ENCODE results near the gene SLIT3. TPM values are rescaled to one million over a fixed set of nuclear protein-coding genes. Genes with fewer than 3 reads are reported as not detected.

Gene SLIT3
- total and polyA plus RNA-seq, 4 experiments from 2014 or later: not detected

DNA sequence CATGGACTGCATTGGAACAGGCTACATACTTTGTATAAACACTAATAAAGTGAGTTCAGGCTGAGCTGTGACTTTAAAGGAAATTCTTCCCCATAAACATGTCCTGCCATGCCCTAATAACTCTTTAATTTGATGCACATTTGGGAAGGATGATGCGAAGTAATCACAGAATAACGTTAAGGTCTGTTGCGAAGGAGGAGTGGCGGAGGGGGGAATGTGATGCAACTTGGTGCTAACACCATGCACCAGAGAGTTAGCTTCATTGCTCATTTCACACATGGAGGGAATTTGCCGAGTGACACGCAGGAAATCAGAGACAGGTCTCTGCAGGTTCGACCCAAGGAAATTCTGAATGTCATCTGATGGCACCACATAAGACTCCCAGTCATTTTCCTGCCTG is 32.9 kb downstream of the SLIT3 start:
- DNase-seq: no peak
- Mint-ChIP-seq H3K4me1 (no peaks in the 10 kb centered on the region), H3K9me3 (peaks cover 0 to 1% (median 0%) of the 10 kb centered on the region in 8 donors), H3K27ac (no peak overlapping the region), H3K36me3 (no peaks in the 10 kb centered on the region), H3K27me3 (peaks cover 1 to 3% of the 10 kb centered on the region in 2 donors), H3K4me3 (no peak overlapping the region)
- Histone ChIP-seq H3K27ac (ENCODE audit: low read depth, low read length) (no peak overlapping the region), H3K9me3 (ENCODE audit: control insufficient read depth in 1 of 2, low read length in 2 of 2) (no peaks in the 10 kb centered on the region), H3K27me3 (ENCODE audit: insufficient read depth, low read length) (no peaks in the 10 kb centered on the region), H3K36me3 (ENCODE audit: insufficient read depth, low read length) (no peaks in the 10 kb centered on the region), H3K4me3 (ENCODE audit: low read length in 2 of 2) (no peak overlapping the region), H3K4me1 (ENCODE audit: insufficient read depth, low read length) (no peaks in the 10 kb centered on the region)
- ChIA-PET CTCF (ENCODE audit: partially characterized antibody) (no interaction called here), POLR2A (ENCODE audit: partially characterized antibody) (no interaction called here)
- intact Hi-C loops (cut with micrococcal nuclease): no loop called here

DNA sequence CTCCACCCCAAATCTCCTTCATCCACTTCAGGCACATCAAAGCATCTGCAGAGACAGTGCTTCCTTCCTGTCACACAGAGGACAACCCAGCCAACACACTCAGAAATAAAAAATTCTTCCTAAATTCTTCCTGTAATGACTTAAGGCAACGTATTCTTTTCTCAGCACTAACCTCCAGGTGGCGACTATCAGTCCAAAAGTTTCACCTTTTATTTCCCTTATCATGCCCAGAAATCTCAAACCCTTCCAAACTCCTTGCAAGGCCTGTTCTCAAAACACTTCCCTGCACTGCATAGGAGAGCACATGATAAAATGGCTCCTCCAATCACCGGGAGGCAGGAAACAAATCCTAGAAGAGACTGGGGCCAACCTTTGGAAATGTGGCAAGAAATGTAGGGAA is 35.1 kb downstream of the SLIT3 start:
- Histone ChIP-seq H3K4me1 (ENCODE audit: insufficient read depth, low read length) (no peaks in the 10 kb centered on the region), H3K9me3 (ENCODE audit: control insufficient read depth in 1 of 2, low read length in 2 of 2) (no peaks in the 10 kb centered on the region), H3K4me3 (ENCODE audit: low read length in 2 of 2) (no peak overlapping the region), H3K36me3 (ENCODE audit: insufficient read depth, low read length) (no peaks in the 10 kb centered on the region), H3K27ac (ENCODE audit: low read depth, low read length) (no peak overlapping the region), H3K27me3 (ENCODE audit: insufficient read depth, low read length) (no peaks in the 10 kb centered on the region)
- Mint-ChIP-seq H3K27me3 (peaks cover 3 to 6% of the 10 kb centered on the region in 2 donors), H3K36me3 (no peaks in the 10 kb centered on the region), H3K4me1 (no peaks in the 10 kb centered on the region), H3K9me3 (peaks cover 0 to 2% (median 0%) of the 10 kb centered on the region in 8 donors), H3K4me3 (no peak overlapping the region), H3K27ac (no peak overlapping the region)
- ChIA-PET POLR2A (ENCODE audit: partially characterized antibody) (interaction anchor here (0.6 kb wide), 1 partner anchor 413 kb away, joined by 3 read pairs; no protein-coding TSS in a partner anchor), CTCF (ENCODE audit: partially characterized antibody) (no interaction called here)
- intact Hi-C loops (cut with micrococcal nuclease): no loop called here
- DNase-seq: no peak

DNA sequence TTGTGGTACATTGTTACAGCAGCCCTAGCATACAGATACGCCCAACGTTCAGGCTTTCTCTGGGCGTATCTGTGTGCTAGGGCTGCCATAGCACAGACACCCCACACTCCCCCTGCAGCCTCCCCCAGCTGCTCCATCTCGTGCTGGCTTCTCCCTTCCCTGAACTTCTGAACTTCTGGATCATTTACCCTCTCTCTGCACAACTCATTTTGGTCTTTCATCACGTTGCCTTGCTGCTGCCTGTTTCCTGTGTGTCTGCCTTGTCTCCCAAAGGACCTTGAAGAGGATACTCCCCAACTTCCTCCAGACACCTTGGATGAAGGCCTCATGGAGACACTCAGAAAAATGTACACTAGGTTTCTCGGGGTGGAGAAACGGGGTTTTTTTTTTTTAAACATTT is 37.3 kb downstream of the SLIT3 start:
- Mint-ChIP-seq H3K9me3 (peaks cover 0 to 2% (median 0%) of the 10 kb centered on the region in 8 donors), H3K36me3 (no peaks in the 10 kb centered on the region), H3K27me3 (peaks cover 1 to 6% of the 10 kb centered on the region in 2 donors), H3K27ac (no peak overlapping the region), H3K4me3 (no peak overlapping the region), H3K4me1 (no peaks in the 10 kb centered on the region)
- DNase-seq: no peak
- Histone ChIP-seq H3K27me3 (ENCODE audit: insufficient read depth, low read length) (no peaks in the 10 kb centered on the region), H3K4me1 (ENCODE audit: insufficient read depth, low read length) (no peaks in the 10 kb centered on the region), H3K4me3 (ENCODE audit: low read length in 2 of 2) (no peak overlapping the region), H3K36me3 (ENCODE audit: insufficient read depth, low read length) (no peaks in the 10 kb centered on the region), H3K27ac (ENCODE audit: low read depth, low read length) (no peak overlapping the region), H3K9me3 (ENCODE audit: control insufficient read depth in 1 of 2, low read length in 2 of 2) (no peaks in the 10 kb centered on the region)
- ChIA-PET CTCF (ENCODE audit: partially characterized antibody) (no interaction called here), POLR2A (ENCODE audit: partially characterized antibody) (no interaction called here)
- intact Hi-C loops (cut with micrococcal nuclease): no loop called here

GRCh38 chr5:169260896-169261569 is 39.9 kb downstream of the SLIT3 start:
- Mint-ChIP-seq H3K36me3 (no peaks in the 10 kb centered on the region), H3K9me3 (peaks cover 0 to 2% (median 0%) of the 10 kb centered on the region in 8 donors), H3K4me3 (no peak overlapping the region), H3K4me1 (no peaks in the 10 kb centered on the region), H3K27me3 (peaks cover 1 to 6% of the 10 kb centered on the region in 2 donors), H3K27ac (no peak overlapping the region)
- intact Hi-C loops (cut with micrococcal nuclease): no loop called here
- no peaks in the 10 kb centered on the region for H3K9me3 ChIP-seq (ENCODE audit: control insufficient read depth in 1 of 2, low read length in 2 of 2)
- ChIA-PET POLR2A (ENCODE audit: partially characterized antibody) (no interaction called here), CTCF (ENCODE audit: partially characterized antibody) (no interaction called here)
- no peak overlapping the region for H3K4me3 ChIP-seq (ENCODE audit: low read length in 2 of 2)
- no peaks in the 10 kb centered on the region for H3K27me3 ChIP-seq (ENCODE audit: insufficient read depth, low read length)
- H3K36me3 ChIP-seq (ENCODE audit: insufficient read depth, low read length): no peaks in the 10 kb centered on the region
- H3K27ac ChIP-seq (ENCODE audit: low read depth, low read length): no peak overlapping the region
- no peak for DNase-seq
- no peaks in the 10 kb centered on the region for H3K4me1 ChIP-seq (ENCODE audit: insufficient read depth, low read length)

GRCh38 chr5:169258372-169259000 is 42.5 kb downstream of the SLIT3 start:
- no peaks in the 10 kb centered on the region for H3K36me3 Mint-ChIP-seq
- no peaks in the 10 kb centered on the region for H3K4me1 ChIP-seq (ENCODE audit: insufficient read depth, low read length)
- intact Hi-C loops (cut with micrococcal nuclease): no loop called here

DNA sequence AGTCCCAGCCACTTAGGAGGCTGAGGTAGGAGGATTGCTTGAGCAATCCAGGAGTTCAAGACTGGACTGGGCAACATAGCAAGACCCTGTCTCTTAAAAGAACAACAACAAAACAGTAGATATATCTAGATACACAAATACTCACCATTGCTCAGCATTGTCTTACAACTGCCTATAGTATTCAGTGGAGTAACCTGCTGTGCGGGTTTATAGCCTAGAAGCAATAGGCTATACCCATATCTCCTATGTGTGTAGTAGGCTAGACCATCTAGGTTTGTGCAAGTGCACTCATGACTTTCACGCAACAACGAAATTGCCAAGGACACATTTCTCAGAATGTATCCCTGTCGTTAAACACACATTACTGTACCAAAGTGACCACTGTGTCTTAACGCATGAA is 44.7 kb downstream of the SLIT3 start:
- H3K27ac ChIP-seq (ENCODE audit: low read depth, low read length): no peak overlapping the region
- H3K9me3 ChIP-seq (ENCODE audit: control insufficient read depth in 1 of 2, low read length in 2 of 2): no peaks in the 10 kb centered on the region
- Mint-ChIP-seq H3K4me3 (no peak overlapping the region), H3K4me1 (no peaks in the 10 kb centered on the region), H3K9me3 (peaks cover 0 to 2% (median 0%) of the 10 kb centered on the region in 8 donors), H3K27me3 (no peaks in the 10 kb centered on the region), H3K27ac (no peak overlapping the region), H3K36me3 (no peaks in the 10 kb centered on the region)
- DNase-seq: no peak
- H3K4me3 ChIP-seq (ENCODE audit: low read length in 2 of 2): no peak overlapping the region
- CTCF ChIA-PET (ENCODE audit: partially characterized antibody): no interaction called here
- intact Hi-C loops (cut with micrococcal nuclease): no loop called here
- POLR2A ChIA-PET (ENCODE audit: partially characterized antibody): no interaction called here
- no peaks in the 10 kb centered on the region for H3K36me3 ChIP-seq (ENCODE audit: insufficient read depth, low read length)
- H3K4me1 ChIP-seq (ENCODE audit: insufficient read depth, low read length): no peaks in the 10 kb centered on the region
- no peaks in the 10 kb centered on the region for H3K27me3 ChIP-seq (ENCODE audit: insufficient read depth, low read length)

More at GRCh38 chr5:169258372-169259000, 42.5 kb downstream of the SLIT3 start:
- ChIA-PET CTCF (ENCODE audit: partially characterized antibody) (interaction anchor here (0.9 kb wide), 1 partner anchor 14 kb away, joined by 3 read pairs; no protein-coding TSS in a partner anchor), POLR2A (ENCODE audit: partially characterized antibody) (no interaction called here)
- Mint-ChIP-seq H3K27me3 (peaks cover 1 to 5% of the 10 kb centered on the region in 2 donors), H3K4me3 (no peak overlapping the region), H3K4me1 (no peaks in the 10 kb centered on the region), H3K27ac (no peak overlapping the region), H3K9me3 (peaks cover 0 to 2% (median 0%) of the 10 kb centered on the region in 8 donors)
- DNase-seq: no peak
- Histone ChIP-seq H3K4me3 (ENCODE audit: low read length in 2 of 2) (no peak overlapping the region), H3K9me3 (ENCODE audit: control insufficient read depth in 1 of 2, low read length in 2 of 2) (no peaks in the 10 kb centered on the region), H3K27ac (ENCODE audit: low read depth, low read length) (no peak overlapping the region), H3K36me3 (ENCODE audit: insufficient read depth, low read length) (no peaks in the 10 kb centered on the region), H3K27me3 (ENCODE audit: insufficient read depth, low read length) (no peaks in the 10 kb centered on the region)

DNA sequence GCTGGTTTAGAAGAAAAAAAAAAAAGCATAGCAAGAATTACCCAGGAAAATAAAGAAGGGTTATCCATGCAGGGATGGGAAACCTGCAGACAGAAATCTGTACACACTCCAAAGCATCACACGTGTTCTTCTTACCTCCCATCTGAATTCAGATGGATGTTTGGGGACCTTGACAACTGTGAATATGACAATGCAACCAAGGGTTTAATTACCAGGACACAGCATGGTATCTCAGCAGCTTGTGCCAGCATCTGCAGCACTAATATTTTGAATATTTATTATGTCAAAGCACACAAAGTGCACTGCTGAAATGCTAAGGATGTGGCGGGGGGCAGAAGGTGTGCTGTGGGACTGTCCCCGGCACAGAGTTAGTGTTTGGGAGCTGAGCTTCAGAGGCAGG is 47.9 kb downstream of the SLIT3 start:
- Histone ChIP-seq H3K4me3 (ENCODE audit: low read length in 2 of 2) (no peak overlapping the region), H3K27me3 (ENCODE audit: insufficient read depth, low read length) (no peaks in the 10 kb centered on the region), H3K4me1 (ENCODE audit: insufficient read depth, low read length) (no peaks in the 10 kb centered on the region), H3K27ac (ENCODE audit: low read depth, low read length) (no peak overlapping the region), H3K36me3 (ENCODE audit: insufficient read depth, low read length) (no peaks in the 10 kb centered on the region), H3K9me3 (ENCODE audit: control insufficient read depth in 1 of 2, low read length in 2 of 2) (no peaks in the 10 kb centered on the region)
- DNase-seq: no peak
- Mint-ChIP-seq H3K4me1 (peaks cover 0 to 2% (median 0%) of the 10 kb centered on the region in 4 donors), H3K36me3 (no peaks in the 10 kb centered on the region), H3K4me3 (no peak overlapping the region), H3K27ac (no peak overlapping the region), H3K9me3 (peaks cover 0 to 2% (median 0%) of the 10 kb centered on the region in 8 donors), H3K27me3 (peaks cover 0 to 3% of the 10 kb centered on the region in 2 donors)
- ChIA-PET POLR2A (ENCODE audit: partially characterized antibody) (no interaction called here), CTCF (ENCODE audit: partially characterized antibody) (no interaction called here)
- intact Hi-C loops (cut with micrococcal nuclease): no loop called here

Measured in CD4-positive, alpha-beta memory T cell (primary cell).